Progenitor cell of endocrine pancreas (in vitro differentiated cells): ENCODE measurements around the gene CFAP97D1. TPM values are rescaled to one million over a fixed set of nuclear protein-coding genes. Genes with fewer than 3 reads are reported as not detected.
A peak's percentile ranks its signal among the peaks of the same experiment; 100 is the strongest.

Experiments used
- DNase-seq: peaks from one replicate; pipeline ENCODE4 v3.0.0; 2021; ENCODE audit warnings: low spot score; ENCODE audit not compliant: unreplicated experiment
- H3K27ac Mint-ChIP-seq: 2 replicates; pipeline ENCODE4 v1.8.0; 2021; ENCODE audit warnings: mild to moderate bottlenecking, moderate library complexity, mixed read lengths
- H3K27me3 Mint-ChIP-seq: 2 replicates; pipeline ENCODE4 v1.8.0; 2021; ENCODE audit warnings: mixed read lengths
- H3K36me3 Mint-ChIP-seq: 2 replicates; pipeline ENCODE4 v1.8.0; 2022; ENCODE audit warnings: mixed read lengths; ENCODE audit not compliant: insufficient read depth
- H3K4me1 Mint-ChIP-seq: 2 replicates; pipeline ENCODE4 v1.8.0; 2021; ENCODE audit warnings: low read depth, mixed read lengths
- H3K4me3 Mint-ChIP-seq: 2 replicates; pipeline ENCODE4 v1.8.0; 2021; ENCODE audit warnings: low read depth, mild to moderate bottlenecking, moderate library complexity, mixed read lengths
- H3K9me3 Mint-ChIP-seq: 2 replicates; pipeline ENCODE4 v1.8.0; 2021; ENCODE audit warnings: low read depth, mixed read lengths
- total RNA-seq: library from RNA; stranded (reverse); gene quantifications from 2 replicates; pipeline ENCODE4 v1.2.1, GENCODE V29; 2021
- TF ChIP-seq, protein P1 (sequence below): fragments of 200-600 bp; sonication (generic); IDR thresholded peaks from one replicate; pipeline ENCODE4 v1.5.0; 2021; ENCODE audit warnings: antibody characterized with exemption, mild to moderate bottlenecking; ENCODE audit not compliant: unreplicated experiment

CFAP97D1 gene
- total RNA-seq, 1 donor from 2014 or later, result not detected

- Mint-ChIP-seq H3K4me1 (peaks cover 17% of the 10 kb centered on the region), H3K27me3 (peaks cover 13% of the 10 kb centered on the region), H3K4me3 (peak within 1 kb of the TSS; percentile 82), H3K27ac (peak within 1 kb of the TSS; percentile 98), H3K36me3 (peaks cover 7% of the 10 kb centered on the region), H3K9me3 (no peaks in the 10 kb centered on the region)
- TF ChIP-seq, protein P1, sequence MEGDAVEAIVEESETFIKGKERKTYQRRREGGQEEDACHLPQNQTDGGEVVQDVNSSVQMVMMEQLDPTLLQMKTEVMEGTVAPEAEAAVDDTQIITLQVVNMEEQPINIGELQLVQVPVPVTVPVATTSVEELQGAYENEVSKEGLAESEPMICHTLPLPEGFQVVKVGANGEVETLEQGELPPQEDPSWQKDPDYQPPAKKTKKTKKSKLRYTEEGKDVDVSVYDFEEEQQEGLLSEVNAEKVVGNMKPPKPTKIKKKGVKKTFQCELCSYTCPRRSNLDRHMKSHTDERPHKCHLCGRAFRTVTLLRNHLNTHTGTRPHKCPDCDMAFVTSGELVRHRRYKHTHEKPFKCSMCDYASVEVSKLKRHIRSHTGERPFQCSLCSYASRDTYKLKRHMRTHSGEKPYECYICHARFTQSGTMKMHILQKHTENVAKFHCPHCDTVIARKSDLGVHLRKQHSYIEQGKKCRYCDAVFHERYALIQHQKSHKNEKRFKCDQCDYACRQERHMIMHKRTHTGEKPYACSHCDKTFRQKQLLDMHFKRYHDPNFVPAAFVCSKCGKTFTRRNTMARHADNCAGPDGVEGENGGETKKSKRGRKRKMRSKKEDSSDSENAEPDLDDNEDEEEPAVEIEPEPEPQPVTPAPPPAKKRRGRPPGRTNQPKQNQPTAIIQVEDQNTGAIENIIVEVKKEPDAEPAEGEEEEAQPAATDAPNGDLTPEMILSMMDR, result no peak
- peak; percentile 91 for DNase-seq
Observed at GRCh38 chr17:43778337-43779144, 1.7 kb upstream of the CFAP97D1 start, which contains the start of gene DUSP3. DUSP3 (minus strand) TSS chr17:43778977; CDS start chr17:43778924, 53 bp downstream.

GRCh38 chr17:43779145-43780125 is 800 bp upstream of the CFAP97D1 start:
- H3K27ac Mint-ChIP-seq, result peak overlapping the region; percentile 90
- TF ChIP-seq, protein P1, result peak; percentile 10
- H3K4me3 Mint-ChIP-seq, result peak overlapping the region; percentile 73
- no peaks in the 10 kb centered on the region for H3K9me3 Mint-ChIP-seq
- H3K27me3 Mint-ChIP-seq, result peaks cover 20% of the 10 kb centered on the region
- H3K36me3 Mint-ChIP-seq, result peaks cover 4% of the 10 kb centered on the region
- DNase-seq, result no peak
- peaks cover 15% of the 10 kb centered on the region for H3K4me1 Mint-ChIP-seq

GRCh38 chr17:43782913-43783680 is 2.9 kb downstream of the CFAP97D1 start:
- Mint-ChIP-seq H3K27me3 (peaks cover 24% of the 10 kb centered on the region), H3K36me3 (no peaks in the 10 kb centered on the region), H3K27ac (no peak overlapping the region), H3K9me3 (no peaks in the 10 kb centered on the region), H3K4me1 (peaks cover 11% of the 10 kb centered on the region), H3K4me3 (no peak overlapping the region)
- TF ChIP-seq, protein P1, result no peak
- DNase-seq, result no peak

GRCh38 chr17:43784068-43784467 is 3.8 kb downstream of the CFAP97D1 start:
- H3K27me3 Mint-ChIP-seq, result peaks cover 24% of the 10 kb centered on the region
- H3K4me3 Mint-ChIP-seq, result no peak overlapping the region
- no peak for DNase-seq
- H3K27ac Mint-ChIP-seq, result no peak overlapping the region
- no peaks in the 10 kb centered on the region for H3K9me3 Mint-ChIP-seq
- TF ChIP-seq, protein P1, result no peak
- peaks cover 11% of the 10 kb centered on the region for H3K4me1 Mint-ChIP-seq
- no peaks in the 10 kb centered on the region for H3K36me3 Mint-ChIP-seq
